Progenitor cell of endocrine pancreas (in vitro differentiated cells): Measurements from ENCODE around the gene C3orf70. TPM values are rescaled to one million over a fixed set of nuclear protein-coding genes. Genes with fewer than 3 reads are reported as not detected.

Source experiments
- DNase-seq: peaks from one replicate; pipeline ENCODE4 v3.0.0; 2021; ENCODE audit warnings: low spot score; ENCODE audit not compliant: unreplicated experiment
- H3K27ac Mint-ChIP-seq: 2 replicates; pipeline ENCODE4 v1.8.0; 2021; ENCODE audit warnings: mild to moderate bottlenecking, moderate library complexity, mixed read lengths
- H3K27me3 Mint-ChIP-seq: 2 replicates; pipeline ENCODE4 v1.8.0; 2021; ENCODE audit warnings: mixed read lengths
- H3K36me3 Mint-ChIP-seq: 2 replicates; pipeline ENCODE4 v1.8.0; 2022; ENCODE audit warnings: mixed read lengths; ENCODE audit not compliant: insufficient read depth
- H3K4me1 Mint-ChIP-seq: 2 replicates; pipeline ENCODE4 v1.8.0; 2021; ENCODE audit warnings: low read depth, mixed read lengths
- H3K4me3 Mint-ChIP-seq: 2 replicates; pipeline ENCODE4 v1.8.0; 2021; ENCODE audit warnings: low read depth, mild to moderate bottlenecking, moderate library complexity, mixed read lengths
- H3K9me3 Mint-ChIP-seq: 2 replicates; pipeline ENCODE4 v1.8.0; 2021; ENCODE audit warnings: low read depth, mixed read lengths
- CTCF ChIP-seq: fragments of 200-600 bp; sonication (generic); IDR thresholded peaks from one replicate; pipeline ENCODE4 v1.5.0; 2021; ENCODE audit warnings: antibody characterized with exemption, mild to moderate bottlenecking; ENCODE audit not compliant: unreplicated experiment
- total RNA-seq: library from RNA; stranded (reverse); gene quantifications from 2 replicates; pipeline ENCODE4 v1.2.1, GENCODE V29; 2021

Gene C3orf70
- total RNA-seq, 1 donor from 2014 or later: 5.8 TPM

GRCh38 chr3:185087419-185087818 is 65.4 kb downstream of the C3orf70 start:
- Mint-ChIP-seq H3K4me1 (no peaks in the 10 kb centered on the region), H3K27ac (no peak overlapping the region), H3K36me3 (no peaks in the 10 kb centered on the region), H3K27me3 (no peaks in the 10 kb centered on the region), H3K4me3 (no peak overlapping the region), H3K9me3 (no peaks in the 10 kb centered on the region)
- DNase-seq: no peak
- no peak for TF ChIP-seq CTCF

GRCh38 chr3:185084901-185085300 is 68.0 kb downstream of the C3orf70 start:
- Mint-ChIP-seq H3K36me3 (no peaks in the 10 kb centered on the region), H3K4me1 (no peaks in the 10 kb centered on the region), H3K27ac (no peak overlapping the region), H3K27me3 (no peaks in the 10 kb centered on the region), H3K4me3 (no peak overlapping the region), H3K9me3 (no peaks in the 10 kb centered on the region)
- DNase-seq: no peak
- no peak for TF ChIP-seq CTCF

GRCh38 chr3:185084402-185084801 is 68.5 kb downstream of the C3orf70 start:
- H3K36me3 Mint-ChIP-seq: no peaks in the 10 kb centered on the region
- no peaks in the 10 kb centered on the region for H3K9me3 Mint-ChIP-seq
- no peak for DNase-seq
- no peaks in the 10 kb centered on the region for H3K27me3 Mint-ChIP-seq
- H3K4me1 Mint-ChIP-seq: no peaks in the 10 kb centered on the region
- no peak overlapping the region for H3K27ac Mint-ChIP-seq
- H3K4me3 Mint-ChIP-seq: no peak overlapping the region
- no peak for TF ChIP-seq CTCF

GRCh38 chr3:185082829-185083228 is 70.0 kb downstream of the C3orf70 start:
- Mint-ChIP-seq H3K27me3 (no peaks in the 10 kb centered on the region), H3K36me3 (no peaks in the 10 kb centered on the region), H3K4me3 (no peak overlapping the region), H3K4me1 (no peaks in the 10 kb centered on the region), H3K9me3 (no peaks in the 10 kb centered on the region), H3K27ac (no peak overlapping the region)
- DNase-seq: no peak
- no peak for TF ChIP-seq CTCF

- TF ChIP-seq CTCF: no peak
- Mint-ChIP-seq H3K9me3 (no peaks in the 10 kb centered on the region), H3K27me3 (no peaks in the 10 kb centered on the region), H3K4me1 (no peaks in the 10 kb centered on the region), H3K4me3 (no peak overlapping the region), H3K27ac (no peak overlapping the region), H3K36me3 (no peaks in the 10 kb centered on the region)
- no peak for DNase-seq
Measured at GRCh38 chr3:185082149-185082548, 70.7 kb downstream of the C3orf70 start.
